Measurements from ENCODE around the gene C10orf62. TPM values are rescaled to one million over a fixed set of nuclear protein-coding genes. Genes with fewer than 3 reads are reported as not detected.
A peak's percentile ranks its signal among the peaks of the same experiment; 100 is the strongest.

The C10orf62 gene
- total and polyA plus RNA-seq, 2 donors (not counting 3 experiments of a cell fraction or from before 2014, with no cell fraction given): not detected

DNA sequence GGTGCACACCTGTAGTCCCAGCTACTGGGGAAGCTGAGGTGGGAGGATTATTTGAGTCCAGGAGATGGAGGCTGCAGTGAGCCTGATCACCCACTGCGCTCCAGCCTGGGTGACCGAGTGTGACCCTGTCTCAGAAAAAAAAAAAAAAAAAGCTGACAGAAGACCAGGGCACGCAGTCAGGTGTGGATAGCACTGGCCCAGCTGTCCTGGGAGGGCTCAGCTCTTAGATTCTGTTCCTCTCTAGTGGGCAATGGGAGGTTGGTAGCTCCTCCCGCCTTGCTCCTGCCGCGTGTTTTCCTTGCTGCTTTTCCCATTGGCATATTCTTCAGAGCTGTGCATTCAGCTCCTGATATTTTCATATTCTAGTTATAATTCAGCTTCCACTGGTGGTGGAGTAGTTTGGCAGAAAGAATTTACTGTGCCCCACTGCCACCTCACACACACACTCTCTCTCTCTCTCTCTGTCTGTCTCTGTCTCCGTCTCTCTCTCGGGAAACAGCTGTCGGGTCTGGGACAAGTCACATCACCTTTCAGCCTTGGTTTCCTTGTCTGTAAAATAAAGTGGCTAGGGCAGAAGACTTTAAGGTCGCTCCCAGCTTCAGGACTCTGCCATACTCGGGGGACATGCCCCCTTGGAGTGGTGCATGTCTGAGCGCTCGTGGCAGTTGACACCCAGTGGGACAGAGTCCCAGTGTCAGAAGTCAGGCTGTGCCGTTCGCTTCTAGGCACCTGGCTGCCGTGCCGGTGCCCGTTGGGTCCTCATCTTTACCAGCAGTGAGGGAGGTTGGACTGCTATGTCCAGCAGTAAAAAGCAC is 42.9 kb upstream of the C10orf62 start:
- Histone ChIP-seq H3K79me2 (ENCODE audit: control insufficient read depth, insufficient read depth, low read length) (no peaks in the 10 kb centered on the region), H3K9ac (replicated peaks; ENCODE audit: extremely low read depth, insufficient read depth, low read length) (no peak overlapping the region), H3K27me3 (ENCODE audit: control insufficient read depth in 2 of 2, insufficient read depth in 2 of 2, low read length in 2 of 2) (no peaks in the 10 kb centered on the region), H3K4me2 (ENCODE audit: insufficient read depth, low read length) (no peak overlapping the region), H3K27ac (ENCODE audit: insufficient read depth, low read depth, low read length) (no peak overlapping the region), H3K9me3 (replicated peaks; ENCODE audit: control insufficient read depth, insufficient read depth, low read length) (no peaks in the 10 kb centered on the region), H3K9me1 (replicated peaks; ENCODE audit: control insufficient read depth, extremely low read depth, insufficient read depth, low read length) (no peaks in the 10 kb centered on the region), H2AFZ (ENCODE audit: low read depth, low read length) (no peak overlapping the region), H3K4me3 (replicated peaks in 1 of 3; ENCODE audit: insufficient read depth in 1 of 3, low read depth in 1 of 3, low read length in 3 of 3) (no peak overlapping the region), H3K36me3 (ENCODE audit: control insufficient read depth in 2 of 2, extremely low read depth in 1 of 2, insufficient read depth in 2 of 2, low read length in 2 of 2) (peaks cover 0 to 2% of the 10 kb centered on the region in 2 experiments), H3K4me1 (ENCODE audit: control insufficient read depth, extremely low read depth, insufficient read depth, low read length) (peaks cover 35% of the 10 kb centered on the region), H4K20me1 (replicated peaks; ENCODE audit: control insufficient read depth, extremely low read depth, insufficient read depth, low read length) (no peaks in the 10 kb centered on the region)
- POLR2A ChIA-PET: no interaction called here
- no TSS peak for BruUV-seq (replicated peaks)
- dilution Hi-C loops (cut with MboI; ENCODE audit: extremely low pct_ligation_motif_present, low sequenced_read_pairs) (no loop called here), intact Hi-C loops (cut with micrococcal nuclease) (no loop called here)
- peak; percentile 26 for FAIRE-seq
- DNase-seq (ENCODE audit: low read depth, low spot score): peak; percentile 32
- TF ChIP-seq EZH2 (IDR thresholded peaks at IDR 0.05; ENCODE audit: borderline replicate concordance, low read depth, low read length, severe bottlenecking) (no peak), POLR2AphosphoS5 (IDR thresholded peaks at IDR 0.05; ENCODE audit: insufficient read depth, low read depth, low read length) (no peak), MYC (IDR thresholded peaks at IDR 0.05; ENCODE audit: low read depth, low read length) (no peak), GATA2 (IDR thresholded peaks at IDR 0.05; ENCODE audit: insufficient read depth, insufficient read length, low read depth, low read length) (no peak), FOS (IDR thresholded peaks at IDR 0.05; ENCODE audit: borderline replicate concordance, insufficient read depth, low read length) (no peak), JUN (IDR thresholded peaks at IDR 0.05; ENCODE audit: borderline replicate concordance, insufficient read depth, insufficient read length, low read depth) (no peak), POLR2A (IDR thresholded peaks at IDR 0.05; ENCODE audit: low read depth, low read length) (no peak)
- TF ChIP-seq, protein P1, sequence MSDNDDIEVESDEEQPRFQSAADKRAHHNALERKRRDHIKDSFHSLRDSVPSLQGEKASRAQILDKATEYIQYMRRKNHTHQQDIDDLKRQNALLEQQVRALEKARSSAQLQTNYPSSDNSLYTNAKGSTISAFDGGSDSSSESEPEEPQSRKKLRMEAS (IDR thresholded peaks at IDR 0.05; ENCODE audit: insufficient read depth, insufficient read length): no peak
- TF ChIP-seq, protein P2, sequence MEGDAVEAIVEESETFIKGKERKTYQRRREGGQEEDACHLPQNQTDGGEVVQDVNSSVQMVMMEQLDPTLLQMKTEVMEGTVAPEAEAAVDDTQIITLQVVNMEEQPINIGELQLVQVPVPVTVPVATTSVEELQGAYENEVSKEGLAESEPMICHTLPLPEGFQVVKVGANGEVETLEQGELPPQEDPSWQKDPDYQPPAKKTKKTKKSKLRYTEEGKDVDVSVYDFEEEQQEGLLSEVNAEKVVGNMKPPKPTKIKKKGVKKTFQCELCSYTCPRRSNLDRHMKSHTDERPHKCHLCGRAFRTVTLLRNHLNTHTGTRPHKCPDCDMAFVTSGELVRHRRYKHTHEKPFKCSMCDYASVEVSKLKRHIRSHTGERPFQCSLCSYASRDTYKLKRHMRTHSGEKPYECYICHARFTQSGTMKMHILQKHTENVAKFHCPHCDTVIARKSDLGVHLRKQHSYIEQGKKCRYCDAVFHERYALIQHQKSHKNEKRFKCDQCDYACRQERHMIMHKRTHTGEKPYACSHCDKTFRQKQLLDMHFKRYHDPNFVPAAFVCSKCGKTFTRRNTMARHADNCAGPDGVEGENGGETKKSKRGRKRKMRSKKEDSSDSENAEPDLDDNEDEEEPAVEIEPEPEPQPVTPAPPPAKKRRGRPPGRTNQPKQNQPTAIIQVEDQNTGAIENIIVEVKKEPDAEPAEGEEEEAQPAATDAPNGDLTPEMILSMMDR (IDR thresholded peaks at IDR 0.05; ENCODE audit: extremely low read depth in 1 of 2, insufficient read depth in 1 of 2, low read depth in 1 of 2, low read length in 2 of 2): no peak
- CTCF ChIA-PET: interaction anchor here (1.1 to 2.3 kb wide), 4 partner anchors 12 to 80 kb away, joined by 3 to 18 read pairs (median 4); no protein-coding TSS in a partner anchor

All from endothelial cell of umbilical vein (primary cell).